CD4-positive, alpha-beta T cell treated with Interleukin-6 at 100 ng/mL for 8 hours (primary cell): ENCODE data around the gene OR10T2.
"Not testable (repeated sequence)": the region's sequence is repeated elsewhere in the genome, so short reads cannot be mapped to it uniquely, and the experiment has no call there.

Experiments
- DNase-seq: peaks from one replicate; pipeline ENCODE4 v3.0.0-alpha.2; 2020; ENCODE audit warnings: mixed read lengths, low spot score

The OR10T2 gene

GRCh38 chr1:158355773-158356285 lies 43.4 kb downstream of the OR10T2 start:
- DNase-seq = no peak

GRCh38 chr1:158354255-158354654 lies 45.0 kb downstream of the OR10T2 start:
- DNase-seq = no peak

- DNase-seq = no peak
Measured at GRCh38 chr1:158353303-158354075, 45.8 kb downstream of the OR10T2 start, which contains the start of gene CD1E. Gene CD1E, plus strand, starts transcription at chr1:158353894. Its CDS starts 95 bp downstream, at chr1:158353989.

GRCh38 chr1:158348946-158349345 lies 50.3 kb downstream of the OR10T2 start:
- DNase-seq = not testable (repeated sequence)
